Natural killer cell (primary cell): ENCODE data around the gene TM9SF4. TPM values are rescaled to one million over a fixed set of nuclear protein-coding genes. Genes with fewer than 3 reads are reported as not detected.

Experiments
- ATAC-seq, 3 donors: fragments of 150-1000 bp in 2 of 3; fragments of 200-7000 bp in 1 of 3; cut with Tn5 transposase; 1 replicate in 1 of 3; 2 replicates in 2 of 3; pipeline ENCODE4 v1.10.0; 2021; ENCODE audit warnings: mild to moderate bottlenecking in 2 of 3, moderate library complexity in 2 of 3
- DNase-seq, 2 donors: peaks; one replicate each; pipeline versions ENCODE4 v3.0.0 to v3.0.0-alpha.2; 2013 to 2021; ENCODE audit warnings: mixed read lengths in 1 of 2
- H3K27ac ChIP-seq: one replicate; pipeline ENCODE4 v1.5.1; 2013; ENCODE audit warnings: mild to moderate bottlenecking, low read length
- H3K27me3 ChIP-seq: one replicate; pipeline ENCODE4 v1.6.1; 2013; ENCODE audit warnings: low read length; ENCODE audit not compliant: control insufficient read depth, insufficient read depth
- H3K36me3 ChIP-seq: one replicate; pipeline ENCODE4 v1.6.1; 2013; ENCODE audit warnings: low read length; ENCODE audit not compliant: control insufficient read depth, insufficient read depth
- H3K4me1 ChIP-seq: one replicate; pipeline ENCODE4 v1.6.1; 2013; ENCODE audit warnings: low read length; ENCODE audit not compliant: control insufficient read depth, insufficient read depth
- H3K4me3 ChIP-seq: one replicate; pipeline ENCODE4 v1.5.1; 2013; ENCODE audit warnings: low read length
- H3K9me3 ChIP-seq: one replicate; pipeline ENCODE4 v1.6.1; 2013; ENCODE audit warnings: low read length; ENCODE audit not compliant: control insufficient read depth, insufficient read depth
- H3K27ac Mint-ChIP-seq, 2 donors: one replicate each; pipeline ENCODE4 v1.8.0; 2022; ENCODE audit warnings: mild to moderate bottlenecking in 2 of 2, mixed read lengths in 2 of 2, moderate library complexity in 1 of 2
- H3K27me3 Mint-ChIP-seq, 2 donors: one replicate each; pipeline ENCODE4 v1.8.0; 2022; ENCODE audit warnings: low read depth in 2 of 2, mixed read lengths in 2 of 2
- H3K36me3 Mint-ChIP-seq: one replicate; pipeline ENCODE4 v1.8.0; 2022; ENCODE audit warnings: mixed read lengths
- H3K4me1 Mint-ChIP-seq, 2 donors: one replicate each; pipeline ENCODE4 v1.8.0; 2022; ENCODE audit warnings: mixed read lengths in 2 of 2
- H3K4me3 Mint-ChIP-seq: one replicate; pipeline ENCODE4 v1.8.0; 2022; ENCODE audit warnings: mild to moderate bottlenecking, moderate library complexity, mixed read lengths
- H3K9me3 Mint-ChIP-seq, 2 donors: one replicate each; pipeline ENCODE4 v1.8.0; 2022; ENCODE audit warnings: mixed read lengths in 2 of 2
- WGBS: methylation state at CpG from one replicate; pipeline ENCODE4 v1.1.7; 2013; ENCODE audit warnings: missing lambda C conversion rate; ENCODE audit not compliant: insufficient coverage; 5-methylcytosine and 5-hydroxymethylcytosine counted together
- intact Hi-C: fragments of 100-400 bp; cut with micrococcal nuclease; formaldehyde crosslinking; loops from one replicate; pipeline ENCODE4 v1.14.2; 2022
- total RNA-seq, 4 donors: library from RNA; stranded (reverse); fragments of 120-200 nt in 1 of 4; gene quantifications; one replicate each; pipeline versions ENCODE4 v1.2.3 to v1.2.4, GENCODE V29; 2013 to 2022
- TF ChIP-seq, protein P1 (sequence below): fragments of 200-600 bp; IDR thresholded peaks from one replicate; pipeline ENCODE4 v1.8.0; 2022; ENCODE audit warnings: antibody characterized with exemption

The TM9SF4 gene
- total RNA-seq, 3 donors from 2014 or later (not counting 1 experiment from before 2014, with no cell fraction given): 35.8 to 42.8 (median 41.2) TPM

DNA sequence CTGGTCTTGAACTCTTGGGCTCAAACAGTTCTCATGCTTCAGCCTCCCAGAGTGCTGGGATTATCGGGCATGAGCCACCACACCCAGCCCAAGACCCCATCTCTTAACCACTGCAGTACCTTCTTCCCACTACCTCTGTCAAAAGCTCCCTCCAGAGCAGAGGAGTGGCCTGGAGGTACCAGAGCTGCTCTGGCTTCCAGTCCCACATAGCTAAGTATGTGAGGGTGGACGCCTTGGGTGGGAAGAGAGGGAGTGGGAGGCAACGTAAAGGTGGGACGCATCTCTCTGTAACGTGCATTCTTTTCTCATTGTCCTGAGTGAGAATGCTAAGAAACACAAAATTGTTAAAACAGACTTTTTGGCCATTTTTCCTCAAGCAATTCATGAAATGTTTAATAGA lies 24.5 kb downstream of the TM9SF4 start:
- Histone ChIP-seq H3K4me1 (no peaks in the 10 kb centered on the region), H3K9me3 (no peaks in the 10 kb centered on the region), H3K27me3 (no peaks in the 10 kb centered on the region), H3K27ac (no peak overlapping the region), H3K36me3 (peaks cover 33% of the 10 kb centered on the region), H3K4me3 (no peak overlapping the region)
- Mint-ChIP-seq H3K36me3 (peaks cover 6% of the 10 kb centered on the region), H3K27ac (no peak overlapping the region), H3K4me3 (no peak overlapping the region), H3K27me3 (no peaks in the 10 kb centered on the region), H3K4me1 (peaks cover 19 to 27% of the 10 kb centered on the region in 2 donors), H3K9me3 (no peaks in the 10 kb centered on the region)
- TF ChIP-seq, protein P1, sequence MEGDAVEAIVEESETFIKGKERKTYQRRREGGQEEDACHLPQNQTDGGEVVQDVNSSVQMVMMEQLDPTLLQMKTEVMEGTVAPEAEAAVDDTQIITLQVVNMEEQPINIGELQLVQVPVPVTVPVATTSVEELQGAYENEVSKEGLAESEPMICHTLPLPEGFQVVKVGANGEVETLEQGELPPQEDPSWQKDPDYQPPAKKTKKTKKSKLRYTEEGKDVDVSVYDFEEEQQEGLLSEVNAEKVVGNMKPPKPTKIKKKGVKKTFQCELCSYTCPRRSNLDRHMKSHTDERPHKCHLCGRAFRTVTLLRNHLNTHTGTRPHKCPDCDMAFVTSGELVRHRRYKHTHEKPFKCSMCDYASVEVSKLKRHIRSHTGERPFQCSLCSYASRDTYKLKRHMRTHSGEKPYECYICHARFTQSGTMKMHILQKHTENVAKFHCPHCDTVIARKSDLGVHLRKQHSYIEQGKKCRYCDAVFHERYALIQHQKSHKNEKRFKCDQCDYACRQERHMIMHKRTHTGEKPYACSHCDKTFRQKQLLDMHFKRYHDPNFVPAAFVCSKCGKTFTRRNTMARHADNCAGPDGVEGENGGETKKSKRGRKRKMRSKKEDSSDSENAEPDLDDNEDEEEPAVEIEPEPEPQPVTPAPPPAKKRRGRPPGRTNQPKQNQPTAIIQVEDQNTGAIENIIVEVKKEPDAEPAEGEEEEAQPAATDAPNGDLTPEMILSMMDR: no peak
- no peak for DNase-seq
- intact Hi-C loops: no loop called here
- ATAC-seq: no peak
- 96% methylated on average over 5 of the region's 5 CpGs for WGBS

DNA sequence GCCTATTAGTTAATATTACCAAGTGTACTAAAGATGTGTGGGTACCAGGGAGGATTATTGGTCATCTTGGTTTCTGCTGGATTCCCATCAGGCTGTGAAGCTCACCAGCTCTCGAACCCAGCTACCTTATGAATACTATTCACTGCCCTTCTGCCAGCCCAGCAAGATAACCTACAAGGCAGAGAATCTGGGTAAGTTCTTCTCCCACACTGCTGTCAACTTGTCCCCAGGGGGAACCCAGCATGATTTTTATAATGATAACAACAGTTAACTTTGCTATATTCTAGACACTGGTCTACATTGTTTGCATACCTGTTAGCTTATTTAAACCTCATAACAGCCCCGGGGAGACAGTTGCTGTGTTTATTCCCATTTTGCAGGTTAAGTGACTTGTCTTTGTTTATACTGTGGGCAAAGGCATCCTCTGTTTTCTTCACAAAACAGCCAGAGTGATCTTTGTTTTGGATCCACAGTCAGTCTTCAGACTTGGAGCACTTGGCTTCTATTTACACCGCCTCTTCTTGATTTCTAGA lies 26.5 kb downstream of the TM9SF4 start:
- DNase-seq: no peak
- peaks cover 16 to 30% of the 10 kb centered on the region in 2 donors for H3K4me1 Mint-ChIP-seq
- Histone ChIP-seq H3K9me3 (no peaks in the 10 kb centered on the region), H3K4me3 (no peak overlapping the region), H3K27me3 (no peaks in the 10 kb centered on the region), H3K36me3 (peaks cover 48% of the 10 kb centered on the region), H3K4me1 (no peaks in the 10 kb centered on the region), H3K27ac (no peak overlapping the region)
- peaks cover 18% of the 10 kb centered on the region for H3K36me3 Mint-ChIP-seq
- H3K27me3 Mint-ChIP-seq: no peaks in the 10 kb centered on the region
- WGBS: 96% methylated on average over 3 of the region's 3 CpGs
- H3K9me3 Mint-ChIP-seq: no peaks in the 10 kb centered on the region
- no peak for ATAC-seq
- TF ChIP-seq, protein P1: no peak
- intact Hi-C loops: no loop called here
- H3K27ac Mint-ChIP-seq: no peak overlapping the region
- H3K4me3 Mint-ChIP-seq: no peak overlapping the region

DNA sequence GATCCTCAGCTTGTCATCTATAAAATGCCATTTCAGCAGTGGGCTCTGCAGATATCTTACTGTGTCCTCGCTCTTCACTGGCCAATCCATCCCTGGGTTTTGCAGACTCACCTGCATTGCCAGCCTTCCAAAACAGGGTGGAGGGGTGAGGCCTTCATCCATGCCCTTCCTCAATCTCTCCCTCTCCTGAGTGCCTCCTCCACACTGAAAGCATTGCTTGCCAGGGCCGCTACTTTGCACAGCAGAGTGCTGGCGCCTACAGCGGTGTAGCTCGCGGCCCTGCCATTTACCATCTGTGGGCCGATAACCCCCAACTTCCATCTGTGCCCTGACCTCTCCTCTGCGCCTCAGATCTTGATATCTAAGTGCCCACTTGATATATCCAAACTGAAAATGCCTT lies 29.4 kb downstream of the TM9SF4 start:
- Mint-ChIP-seq H3K4me1 (peaks cover 4 to 6% of the 10 kb centered on the region in 2 donors), H3K27me3 (no peaks in the 10 kb centered on the region), H3K9me3 (no peaks in the 10 kb centered on the region), H3K27ac (no peak overlapping the region), H3K4me3 (no peak overlapping the region), H3K36me3 (peaks cover 18% of the 10 kb centered on the region)
- Histone ChIP-seq H3K4me1 (no peaks in the 10 kb centered on the region), H3K27me3 (no peaks in the 10 kb centered on the region), H3K9me3 (no peaks in the 10 kb centered on the region), H3K4me3 (no peak overlapping the region), H3K27ac (no peak overlapping the region), H3K36me3 (peaks cover 70% of the 10 kb centered on the region)
- intact Hi-C loops: no loop called here
- TF ChIP-seq, protein P1: no peak
- DNase-seq (no peak), ATAC-seq (no peak)
- WGBS: 98% methylated on average over 8 of the region's 8 CpGs

DNA sequence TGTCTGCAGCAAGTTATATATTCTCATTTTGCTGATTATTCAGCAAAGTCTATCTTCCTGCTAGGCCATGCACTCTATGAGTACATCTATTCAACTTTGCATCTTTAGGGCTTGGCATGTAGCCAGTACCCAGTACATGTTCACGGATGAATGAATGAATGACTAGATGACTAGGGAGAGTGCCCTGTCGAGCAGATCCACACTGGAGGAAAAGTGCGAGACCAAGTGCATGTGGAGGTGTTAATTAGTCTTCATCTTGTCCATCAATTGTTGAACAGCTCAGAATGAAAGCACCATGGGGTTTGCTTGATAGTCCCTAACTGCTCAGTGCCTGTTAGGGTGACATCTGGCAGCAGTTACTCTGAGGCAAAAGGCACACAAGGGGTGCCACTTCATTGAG lies 30.4 kb downstream of the TM9SF4 start:
- H3K36me3 Mint-ChIP-seq: peaks cover 18% of the 10 kb centered on the region
- no peak overlapping the region for H3K27ac ChIP-seq
- TF ChIP-seq, protein P1: no peak

More for the DNA sequence above, 30.4 kb downstream of the TM9SF4 start:
- no peak for DNase-seq
- peaks cover 79% of the 10 kb centered on the region for H3K36me3 ChIP-seq
- H3K4me3 ChIP-seq: no peak overlapping the region
- ATAC-seq: no peak
- WGBS: 98% methylated on average over 3 of the region's 3 CpGs
- H3K9me3 ChIP-seq: no peaks in the 10 kb centered on the region
- Mint-ChIP-seq H3K27me3 (no peaks in the 10 kb centered on the region), H3K9me3 (no peaks in the 10 kb centered on the region), H3K27ac (no peak overlapping the region), H3K4me3 (no peak overlapping the region), H3K4me1 (peaks cover 4 to 6% of the 10 kb centered on the region in 2 donors)
- H3K4me1 ChIP-seq: no peaks in the 10 kb centered on the region
- intact Hi-C loops: no loop called here
- H3K27me3 ChIP-seq: no peaks in the 10 kb centered on the region
